HG03442 (cell line): ENCODE data around the gene CHKA.
A peak's percentile ranks its signal among the peaks of the same experiment; 100 is the strongest.

Source experiments
- ATAC-seq: cut with Tn5 transposase; IDR thresholded peaks from one replicate; pipeline ENCODE4 v1.9.1; 2021; ENCODE audit warnings: mild to moderate bottlenecking, moderate library complexity; ENCODE audit not compliant: unreplicated experiment

The CHKA gene

DNA sequence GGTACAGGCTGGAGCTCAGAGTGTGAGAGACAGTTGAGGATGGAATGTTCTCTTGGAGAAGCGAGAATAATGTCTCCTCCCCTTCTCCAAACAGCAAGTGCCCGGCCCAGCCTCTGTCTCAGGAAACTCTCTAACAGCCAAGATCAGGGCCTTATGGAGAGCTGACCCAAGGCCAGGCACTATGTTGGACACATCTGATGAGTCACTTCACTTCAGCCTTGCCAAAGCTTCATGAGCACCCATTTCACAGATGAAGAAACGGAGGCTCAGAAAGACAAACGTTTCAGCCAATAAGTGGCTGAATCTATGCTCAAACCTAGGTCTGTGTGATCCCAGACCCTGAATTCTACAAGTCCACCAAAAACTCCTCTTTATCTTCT is 22.1 kb upstream of the CHKA start:
- no peak for ATAC-seq

DNA sequence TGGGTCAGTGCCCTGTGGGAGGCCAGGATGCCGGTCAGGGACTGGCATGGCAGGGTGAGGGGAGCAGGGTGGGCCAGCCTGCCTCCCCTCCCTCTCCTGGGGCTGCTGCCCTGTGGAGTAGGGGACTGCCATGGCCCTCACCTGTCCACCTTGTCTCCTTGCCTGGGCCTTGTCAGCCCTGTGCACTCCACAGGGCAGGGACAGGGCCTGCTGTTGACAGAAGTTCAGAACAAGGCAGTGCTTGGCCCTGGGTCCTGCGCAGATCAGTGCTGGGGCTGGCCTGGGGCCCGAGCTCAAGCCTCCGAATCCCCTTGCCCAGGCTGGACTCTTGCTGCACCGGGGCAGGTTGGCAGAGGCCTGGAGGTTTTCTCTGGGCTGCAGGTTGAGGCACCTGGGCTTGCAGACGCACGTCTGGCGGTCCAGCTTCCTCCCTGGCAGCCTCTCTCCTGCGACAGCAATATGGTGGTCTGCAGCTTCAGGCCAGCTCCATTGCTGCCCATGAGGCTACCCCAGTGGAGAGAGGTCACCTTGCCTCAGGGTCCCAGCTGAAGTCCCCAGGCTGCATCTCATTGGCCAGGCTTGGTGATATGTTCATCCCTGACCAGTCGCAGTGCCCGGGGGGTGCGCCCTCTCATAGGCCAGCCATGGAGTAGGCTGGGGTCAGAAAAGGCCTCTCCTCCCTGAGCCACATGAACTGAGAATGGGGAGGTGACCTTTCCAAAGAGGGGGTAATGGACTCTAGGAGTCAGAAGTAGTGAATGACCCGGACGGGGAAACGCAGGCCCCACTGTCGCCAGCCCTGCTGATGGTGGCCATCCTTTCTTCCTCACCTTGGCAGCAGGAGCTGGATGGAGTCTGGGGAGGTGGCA is 21.5 kb upstream of the CHKA start:
- ATAC-seq = no peak

- no peak for ATAC-seq
These were observed 20.8 kb upstream of the CHKA start for GRCh38 chr11:68142028-68142412.

- no peak for ATAC-seq
These were observed 20.2 kb upstream of the CHKA start for GRCh38 chr11:68141246-68142027.

DNA sequence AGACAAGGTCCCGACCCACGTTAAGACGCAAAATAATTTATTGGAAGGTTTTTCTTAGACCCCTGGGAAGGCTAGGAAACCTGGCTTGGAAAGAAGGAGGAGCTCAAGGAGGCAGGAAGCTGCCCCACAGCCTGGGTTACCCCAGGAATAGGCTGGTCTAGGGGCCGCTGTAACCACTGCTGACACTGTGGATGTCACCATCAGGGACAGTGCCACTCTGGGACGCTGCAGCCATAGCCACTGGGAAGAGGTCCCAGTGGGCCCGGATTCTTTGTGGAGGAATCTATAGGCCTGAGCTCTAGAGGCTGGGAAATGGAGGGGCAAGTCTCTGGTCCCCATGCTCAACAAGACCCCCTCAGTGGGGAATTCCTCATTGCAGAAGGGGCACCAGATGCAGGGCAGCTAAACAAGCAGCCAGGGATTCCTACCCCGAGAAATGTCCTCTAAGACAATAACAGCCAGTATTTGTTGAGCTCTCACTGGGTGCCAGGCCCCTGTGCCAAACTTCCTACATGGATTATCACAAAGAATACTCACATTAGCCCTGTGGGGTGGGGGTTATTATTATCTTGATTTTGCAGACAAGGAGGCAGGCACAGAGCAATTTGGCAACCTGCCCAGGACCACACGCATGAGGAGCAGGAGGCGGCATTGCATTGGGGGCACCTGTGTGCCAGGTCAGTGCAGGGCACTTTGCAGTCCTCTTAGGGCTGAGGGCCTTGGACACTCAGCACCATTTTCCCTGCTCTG is 19.5 kb upstream of the CHKA start:
- ATAC-seq = no peak

- ATAC-seq = no peak
These were observed 17.0 kb upstream of the CHKA start for GRCh38 chr11:68138237-68138636.

DNA sequence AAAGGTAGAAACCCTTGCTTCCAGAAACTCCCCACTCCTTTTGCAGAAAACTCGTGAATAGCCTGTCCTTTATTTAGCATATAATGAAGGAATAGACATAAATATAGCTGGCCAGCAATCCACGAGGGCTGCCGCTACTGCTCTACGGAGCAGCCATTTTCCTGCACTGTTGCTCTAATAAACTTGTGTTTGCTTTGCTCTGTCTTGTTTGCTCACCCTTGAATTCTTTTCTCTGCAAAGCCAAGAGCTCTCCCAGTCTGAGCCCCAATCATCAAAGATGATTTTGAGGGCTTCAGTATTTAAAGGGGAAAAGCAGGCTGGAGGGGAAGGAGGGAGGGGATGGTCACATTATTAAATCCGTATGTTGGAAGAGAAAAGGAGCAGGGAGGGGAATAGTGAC is 16.6 kb upstream of the CHKA start:
- no peak for ATAC-seq

DNA sequence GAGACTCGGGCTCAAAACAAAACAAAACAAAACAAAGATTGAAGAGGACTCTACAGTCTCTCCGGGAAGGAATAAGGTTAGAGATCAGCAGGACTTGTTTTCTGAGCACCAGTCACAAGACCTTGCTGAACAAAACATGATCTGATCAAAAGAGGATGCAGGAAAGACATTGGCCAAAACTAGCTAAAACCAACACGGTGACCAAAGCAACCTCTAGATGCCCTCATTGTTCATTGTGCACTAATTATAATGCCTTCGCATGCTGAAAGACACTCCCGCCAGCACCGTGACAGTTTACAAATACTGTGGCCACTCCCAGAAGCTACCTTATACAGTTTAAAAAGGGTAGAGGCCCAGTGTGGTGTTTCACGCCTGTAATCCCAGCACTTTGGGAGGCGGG is 15.7 kb upstream of the CHKA start:
- ATAC-seq = no peak

- ATAC-seq = no peak
These were observed 14.0 kb upstream of the CHKA start for GRCh38 chr11:68135161-68135560.

GRCh38 chr11:68133761-68134160 is 12.6 kb upstream of the CHKA start:
- ATAC-seq = no peak

DNA sequence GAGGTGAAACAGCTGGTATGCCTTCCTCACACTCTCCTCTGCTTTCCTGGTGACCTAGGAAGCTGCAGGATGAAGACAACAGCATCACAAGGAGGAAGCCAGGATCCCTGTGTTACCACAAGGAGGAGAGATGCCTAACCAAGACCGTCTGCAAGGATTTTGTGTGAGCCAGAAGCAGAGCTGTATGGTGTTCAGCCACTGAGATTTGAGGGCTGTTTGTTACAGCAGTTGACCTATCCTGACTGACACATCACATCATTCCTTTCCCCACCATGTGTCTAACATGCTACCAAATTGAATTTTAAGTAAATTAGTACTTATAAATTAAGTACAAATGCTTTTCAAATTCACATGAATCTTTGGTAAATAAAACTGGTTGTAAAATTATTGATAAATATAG is 8.9 kb upstream of the CHKA start:
- ATAC-seq = no peak

DNA sequence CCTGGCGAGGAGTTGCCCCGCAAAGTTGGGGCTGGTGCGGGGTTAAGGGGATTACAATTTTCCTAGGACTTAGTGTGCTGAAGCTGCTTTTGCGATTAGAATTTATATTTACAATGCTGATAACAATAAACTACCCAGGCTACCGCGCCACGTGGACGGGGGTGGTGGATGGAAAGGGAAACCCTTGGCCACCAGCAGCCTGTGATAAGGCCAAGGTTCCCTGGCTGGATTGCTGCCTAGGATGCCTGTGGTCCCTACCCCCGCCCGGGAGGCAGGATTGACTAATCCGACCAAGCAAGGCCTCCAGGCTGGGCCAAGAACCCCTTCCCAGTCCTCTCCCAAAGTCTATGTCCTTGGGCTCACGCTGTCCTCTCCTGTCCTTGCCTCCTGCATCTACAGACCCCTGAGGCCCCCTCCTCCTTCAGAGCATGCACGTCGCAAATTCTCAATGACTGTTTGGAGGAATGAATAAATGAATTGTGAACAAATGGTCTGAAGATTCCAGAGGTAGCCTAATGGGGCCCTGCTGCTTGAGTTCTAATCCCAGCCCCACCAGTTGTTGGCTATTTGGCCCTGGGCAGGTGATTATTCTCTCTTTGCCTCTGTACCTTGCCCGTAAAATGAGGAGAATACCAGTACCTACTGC is 7.6 kb upstream of the CHKA start:
- ATAC-seq = no peak

DNA sequence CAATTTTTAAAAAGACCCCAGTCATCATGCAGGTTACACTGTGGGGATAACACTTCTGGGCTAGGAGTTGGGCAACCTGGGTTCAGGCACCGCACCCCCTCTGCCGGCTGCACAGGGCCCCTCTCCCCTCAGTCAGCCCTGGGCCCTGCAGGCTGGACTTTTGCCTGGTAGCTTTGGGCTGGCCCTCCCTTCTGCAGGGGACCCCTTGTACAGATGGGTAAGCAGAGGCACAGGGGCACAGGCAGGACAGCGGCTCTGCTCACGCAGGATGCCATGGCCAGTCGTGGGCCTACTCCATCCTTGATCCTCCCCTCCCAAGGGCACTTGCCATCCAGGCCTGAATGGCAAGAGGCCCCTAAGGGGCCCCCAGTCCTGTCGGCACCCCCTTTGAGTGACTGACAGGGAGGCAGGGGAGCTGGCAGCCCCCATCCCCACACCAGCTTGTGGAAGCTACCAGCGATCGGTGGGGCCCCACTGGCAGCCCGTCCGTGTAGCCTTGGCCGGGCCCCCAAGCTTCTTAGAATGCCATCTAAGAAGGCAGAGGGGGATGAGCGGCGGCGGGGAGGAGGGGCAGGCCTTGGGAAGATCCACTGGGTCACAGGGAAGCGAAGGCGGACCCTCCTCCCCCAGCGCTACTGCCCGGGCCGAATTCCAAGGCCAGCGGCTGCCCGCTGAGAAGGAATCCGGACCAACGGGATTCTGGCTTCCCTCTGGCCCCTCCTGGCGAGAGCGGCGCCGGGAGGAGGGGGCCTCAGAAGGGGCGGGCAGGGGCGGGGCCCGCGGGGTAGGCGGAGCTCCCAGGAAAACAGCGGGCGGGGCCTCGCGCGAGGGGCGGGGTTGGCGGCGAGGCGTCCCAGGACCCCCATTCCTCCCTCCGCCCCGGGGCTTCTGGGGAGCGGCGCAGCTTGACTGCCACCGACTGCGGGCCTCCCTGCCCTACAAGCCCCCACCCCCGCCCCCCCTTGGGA is 6.8 kb upstream of the CHKA start:
- no peak for ATAC-seq

GRCh38 chr11:68125164-68125563 is 4.0 kb upstream of the CHKA start:
- no peak for ATAC-seq

DNA sequence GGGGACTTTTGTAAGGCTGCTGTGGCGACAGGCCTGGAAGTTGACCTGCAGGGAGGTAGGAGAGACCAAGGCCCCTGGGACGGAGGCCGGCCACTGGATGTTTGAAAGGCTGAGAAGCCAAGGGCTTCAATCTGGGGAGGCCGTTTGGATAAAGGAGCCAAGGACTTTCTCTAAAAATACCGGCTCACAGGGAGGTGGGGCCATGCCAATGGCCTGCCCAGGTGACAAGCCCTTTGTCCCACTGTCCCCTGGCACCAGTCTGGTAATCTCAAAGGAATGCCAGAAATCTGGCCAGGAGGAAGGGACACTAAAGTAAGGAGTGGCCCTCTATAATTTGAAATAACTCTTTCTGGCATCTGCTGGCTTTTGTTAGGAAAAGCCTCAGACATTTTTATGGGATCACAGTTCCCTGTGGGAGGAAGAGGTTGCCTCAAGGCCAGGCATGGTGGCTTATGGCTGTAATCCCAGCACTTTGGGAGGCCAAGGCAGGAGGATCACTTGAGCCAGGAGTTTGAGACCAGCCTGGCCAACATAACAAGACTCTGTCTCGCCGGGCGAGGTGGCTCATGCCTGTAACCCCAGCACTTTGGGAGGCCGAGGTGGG is 1.9 kb upstream of the CHKA start:
- no peak for ATAC-seq

GRCh38 chr11:68120273-68121066 is 718 bp downstream of the CHKA start:
- ATAC-seq = peak; percentile 6

GRCh38 chr11:68118706-68119448 is 2.3 kb downstream of the CHKA start:
- no peak for ATAC-seq

- ATAC-seq = no peak
These were observed 3.2 kb downstream of the CHKA start for GRCh38 chr11:68117853-68118470.
